Measurements from ENCODE around the gene CRIP1.
A peak's percentile ranks its signal among the peaks of the same experiment; 100 is the strongest.

The CRIP1 gene

DNA sequence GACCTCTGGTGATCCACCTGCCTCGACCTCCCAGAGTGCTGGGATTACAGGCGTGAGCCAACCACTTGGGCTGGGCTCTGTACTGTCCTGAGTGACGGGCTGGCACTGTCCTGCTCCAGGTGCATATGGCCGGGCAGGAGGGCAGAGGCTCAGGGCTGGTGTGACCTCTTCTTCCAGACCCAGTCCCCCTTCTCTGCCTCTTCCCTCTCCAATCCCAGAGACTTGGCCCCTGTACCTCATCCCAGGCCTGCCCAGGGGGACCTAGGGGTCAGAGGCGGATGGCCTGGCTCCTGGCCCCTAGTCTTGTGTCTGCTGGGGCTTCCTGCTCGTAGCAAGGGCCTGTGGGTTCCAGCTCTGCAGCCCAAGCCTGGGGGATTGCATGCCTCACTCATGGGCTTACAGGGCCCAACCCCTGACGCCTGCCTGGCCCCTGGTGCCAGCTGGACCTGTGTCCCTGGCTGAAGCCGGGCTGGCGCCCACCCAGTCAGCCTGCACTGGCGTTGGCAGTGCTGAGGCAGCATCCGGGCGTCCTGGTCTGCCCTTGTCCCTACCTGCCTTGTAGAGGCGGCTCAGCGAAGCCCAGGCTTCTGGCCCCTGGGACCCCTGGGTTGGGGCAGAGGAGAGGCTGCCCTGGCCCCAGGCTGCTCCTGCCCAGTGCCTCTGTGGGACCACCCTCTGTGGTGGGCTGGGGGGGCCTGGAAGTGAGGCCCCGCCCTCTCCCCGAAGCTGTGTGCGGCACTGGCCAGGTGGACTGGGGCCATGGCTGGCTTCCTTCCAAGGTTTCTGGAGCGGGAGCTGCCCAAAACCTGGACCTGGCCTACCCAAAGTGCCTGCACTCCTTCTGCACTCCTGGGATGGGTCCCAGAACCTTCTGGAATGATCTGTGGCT, 8.7 kb downstream of the CRIP1 start:
- no peak for DNase-seq

DNA sequence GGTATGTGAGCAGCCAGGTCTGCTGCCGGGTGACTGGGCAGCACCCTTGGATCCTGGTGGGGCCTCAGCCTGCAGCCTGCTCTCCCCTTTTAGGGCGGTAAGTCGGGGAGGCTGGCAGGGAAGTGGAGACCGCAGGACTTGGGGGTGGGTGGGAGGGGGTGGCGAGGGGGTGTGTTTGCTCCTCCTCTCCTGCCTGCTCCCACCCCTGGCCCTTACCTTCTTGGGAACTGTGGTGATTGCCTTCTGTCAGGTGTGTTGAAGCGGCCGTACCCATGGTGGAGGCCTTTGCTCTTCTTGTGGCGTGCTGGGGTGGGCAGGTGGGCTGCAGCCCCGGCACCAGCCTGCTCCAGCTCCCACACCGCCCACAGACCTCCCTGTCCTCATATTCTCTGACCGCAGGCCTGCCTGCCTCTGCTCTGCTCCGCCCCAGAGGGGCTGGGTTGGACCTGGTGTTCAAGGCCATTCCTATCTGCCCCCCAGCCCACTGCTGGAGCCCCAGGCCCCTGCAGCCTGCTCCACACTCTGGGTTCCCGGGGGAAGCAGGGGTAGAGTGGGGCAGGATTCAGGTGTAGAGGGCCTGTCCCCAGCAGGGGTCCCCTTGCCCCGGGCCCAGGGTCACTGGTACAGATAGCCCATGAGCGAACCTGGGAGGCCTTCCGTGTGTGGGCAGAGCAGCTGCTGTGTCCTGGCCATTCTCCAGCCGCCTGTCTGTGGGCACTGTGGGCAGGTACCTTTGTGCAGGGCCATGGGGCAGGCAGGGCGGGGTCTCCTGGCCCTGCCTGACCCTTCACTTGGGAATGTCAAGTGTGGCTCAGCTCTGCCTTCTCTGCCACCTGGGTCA, 9.5 kb downstream of the CRIP1 start:
- DNase-seq, result no peak

DNA sequence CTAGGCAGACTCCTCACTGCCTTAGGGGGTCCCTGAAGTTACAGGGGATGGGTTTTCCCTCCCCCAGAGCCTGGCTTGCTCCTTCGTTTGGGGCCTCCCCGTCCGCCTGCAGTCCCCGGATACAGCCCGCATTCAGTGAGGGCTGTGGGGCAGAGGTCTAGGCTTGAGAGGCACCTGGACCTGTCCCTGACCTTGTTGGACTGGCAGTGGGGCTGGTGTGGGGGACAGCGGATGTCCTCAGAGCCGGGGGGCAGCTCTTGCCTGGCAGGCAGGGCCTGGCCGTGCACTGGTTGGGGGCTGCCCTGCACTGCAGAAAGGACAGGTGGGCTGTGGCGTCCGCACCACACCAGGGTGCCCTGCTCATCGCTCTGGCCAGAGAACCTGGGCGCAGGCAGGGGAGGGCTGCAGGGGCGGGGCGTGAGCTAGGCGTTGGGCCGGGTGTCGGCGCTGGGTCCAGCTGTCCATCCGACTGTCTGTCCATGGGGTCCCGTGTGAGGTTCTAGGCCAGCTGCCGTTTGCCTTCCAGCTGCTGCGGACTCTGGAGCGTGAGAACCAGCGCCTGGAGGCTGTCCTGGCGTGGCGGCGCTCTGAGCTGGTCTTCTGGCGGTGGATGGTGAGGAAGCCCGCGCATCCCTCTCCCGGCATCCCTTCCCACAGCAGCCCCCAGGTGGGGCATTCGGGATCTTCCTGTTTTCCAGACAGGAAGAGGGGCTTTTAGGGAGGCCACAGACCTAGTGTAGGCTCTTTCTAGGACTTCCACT, 10.3 kb downstream of the CRIP1 start:
- DNase-seq, result no peak

DNA sequence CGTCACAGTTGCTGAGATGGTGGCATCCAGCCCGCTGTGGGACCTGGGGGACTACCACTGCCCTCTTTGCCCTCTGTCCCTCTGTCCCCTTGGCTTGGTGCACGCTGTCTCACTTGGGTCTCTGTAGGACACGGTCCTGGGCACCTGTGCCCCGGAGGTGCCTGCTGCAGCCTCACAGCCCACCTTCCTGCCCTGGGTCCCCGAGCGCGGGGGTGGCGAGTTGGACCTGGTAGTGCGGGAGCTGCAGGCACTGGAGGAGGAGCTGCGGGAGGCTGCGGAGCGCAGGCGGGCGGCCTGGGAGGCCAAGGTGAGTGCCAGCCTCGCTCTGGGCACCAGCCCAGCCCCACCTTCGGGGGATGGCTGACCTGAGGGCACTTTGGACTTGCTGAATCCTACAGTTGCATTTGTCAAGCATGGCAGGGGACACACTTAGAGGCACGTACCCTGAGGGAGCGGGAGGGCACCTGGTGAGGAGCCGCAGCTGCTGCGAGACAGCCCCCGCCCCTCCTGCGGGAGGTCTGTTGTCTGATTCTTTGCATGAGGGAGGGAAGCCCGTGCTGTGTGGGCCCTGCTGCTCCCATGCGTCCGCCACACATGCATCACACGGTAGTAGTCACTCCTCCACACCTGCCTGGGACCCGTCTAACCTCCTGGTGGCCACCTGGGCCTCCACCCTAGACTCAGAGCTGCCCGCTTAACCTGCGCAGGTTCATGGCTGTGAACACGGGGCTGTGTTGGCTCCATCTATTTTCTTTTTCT, 11.2 kb downstream of the CRIP1 start:
- peak; percentile 23 for DNase-seq

DNA sequence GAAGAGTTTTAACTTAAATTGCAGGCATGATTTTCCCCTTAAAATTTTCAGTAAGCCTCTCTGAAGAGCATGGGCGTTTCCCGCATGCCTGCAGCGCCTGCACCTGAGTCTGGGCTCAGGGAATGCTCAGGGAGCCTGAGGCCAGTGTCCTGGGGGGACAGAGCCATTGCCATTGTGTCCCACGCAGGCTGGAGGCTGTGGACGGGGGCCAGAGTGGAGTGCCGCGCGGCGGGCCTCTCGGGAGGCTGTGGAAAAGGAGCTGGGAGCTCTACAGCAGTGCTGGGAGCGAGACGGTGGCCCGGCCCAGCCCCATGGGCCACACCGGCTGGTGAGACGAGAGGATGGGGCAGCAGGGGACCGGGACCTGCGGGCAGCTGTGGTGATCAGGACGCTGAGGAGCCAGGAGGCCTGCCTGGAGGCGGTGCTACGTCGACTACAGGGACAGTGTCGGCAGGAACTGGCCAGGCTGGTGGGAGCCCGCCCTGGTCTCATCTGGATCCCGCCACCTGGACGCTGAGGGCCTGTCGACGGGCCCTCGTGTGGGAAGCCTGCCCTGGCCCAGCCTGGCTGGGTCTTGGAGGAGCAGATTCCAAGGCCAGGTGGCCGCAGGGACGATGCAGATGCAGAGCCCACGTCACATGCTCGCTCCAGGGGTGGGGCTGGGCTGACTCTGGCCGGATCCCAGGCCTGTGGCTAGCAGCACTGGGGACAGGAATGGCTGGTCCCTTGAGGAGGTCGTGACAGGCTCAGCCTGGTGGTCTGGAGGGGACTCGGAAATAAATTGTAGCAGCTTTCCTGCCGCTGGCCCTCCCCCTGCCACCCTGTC, 12.0 kb downstream of the CRIP1 start:
- DNase-seq, result no peak

DNA sequence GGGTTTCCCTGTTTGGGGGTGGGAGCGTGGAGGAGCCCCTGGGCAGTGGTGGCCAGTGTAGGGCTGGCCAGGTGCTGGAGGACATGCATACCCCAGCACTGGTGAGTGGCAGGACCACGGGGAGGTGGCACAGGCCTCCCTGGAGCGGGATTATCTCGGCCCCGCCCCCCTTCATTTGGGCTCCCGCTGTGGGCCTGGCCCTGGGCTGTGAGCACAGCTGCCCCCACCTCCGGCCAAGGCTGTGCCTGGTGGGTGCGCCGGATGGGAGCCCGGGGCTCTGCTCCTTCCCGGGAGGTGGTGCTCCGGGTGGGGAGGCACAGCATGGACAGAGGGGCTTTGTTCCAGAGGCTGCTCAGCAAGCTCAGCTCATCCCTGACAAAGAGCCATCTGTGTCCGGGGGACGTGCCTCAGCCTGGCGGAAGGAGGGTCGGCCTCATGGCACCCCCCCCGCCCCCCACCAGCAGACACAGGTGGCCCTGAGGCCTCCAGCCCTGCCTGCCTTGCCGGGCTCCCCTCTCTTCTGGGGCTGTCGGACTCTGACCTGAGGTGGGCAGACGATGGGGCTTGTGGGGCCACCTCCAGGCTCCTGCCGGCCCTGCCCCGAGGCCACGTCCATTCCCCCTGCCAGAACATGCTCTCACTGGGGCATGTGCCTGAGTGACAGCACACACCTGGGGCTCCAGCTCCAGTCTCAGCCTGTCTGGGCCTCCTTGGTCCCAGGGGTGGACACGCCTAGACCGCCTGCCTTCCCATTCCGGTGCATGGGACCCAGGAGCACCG, 12.8 kb downstream of the CRIP1 start:
- no peak for DNase-seq

DNA sequence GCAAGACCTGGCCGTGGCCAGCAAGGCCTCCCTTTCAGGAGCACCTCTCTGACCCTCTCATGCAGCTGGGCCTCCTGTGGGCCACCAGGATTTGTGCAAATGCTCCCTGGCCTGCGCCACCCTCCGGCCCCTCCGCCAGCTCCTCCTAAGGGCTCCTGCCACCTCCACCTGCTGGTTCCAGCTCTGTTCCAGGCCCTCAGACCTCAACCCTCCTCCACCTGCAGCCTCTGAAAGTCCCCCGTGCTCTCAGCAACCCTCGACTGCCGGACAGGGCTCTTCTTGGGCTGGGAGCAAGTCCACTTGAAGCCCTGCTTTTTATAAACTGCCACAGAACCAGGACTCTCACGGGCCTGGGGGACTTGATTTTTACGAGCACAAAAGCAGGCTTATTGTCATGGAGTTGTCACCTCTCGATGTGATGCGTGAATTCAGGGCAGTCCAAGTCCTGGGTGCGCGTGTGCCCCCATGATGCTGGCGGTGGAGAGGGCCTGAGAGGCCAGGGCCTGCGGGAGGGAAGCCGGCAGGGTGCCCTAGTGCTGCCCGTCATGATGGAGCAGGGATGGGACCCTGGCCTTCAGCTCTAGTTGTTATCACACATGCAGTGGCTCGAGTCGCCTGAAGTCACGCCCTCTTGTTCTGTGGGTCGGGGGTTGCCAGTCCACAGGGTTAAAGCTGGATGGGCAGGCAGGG, 13.5 kb downstream of the CRIP1 start:
- DNase-seq, result no peak

DNA sequence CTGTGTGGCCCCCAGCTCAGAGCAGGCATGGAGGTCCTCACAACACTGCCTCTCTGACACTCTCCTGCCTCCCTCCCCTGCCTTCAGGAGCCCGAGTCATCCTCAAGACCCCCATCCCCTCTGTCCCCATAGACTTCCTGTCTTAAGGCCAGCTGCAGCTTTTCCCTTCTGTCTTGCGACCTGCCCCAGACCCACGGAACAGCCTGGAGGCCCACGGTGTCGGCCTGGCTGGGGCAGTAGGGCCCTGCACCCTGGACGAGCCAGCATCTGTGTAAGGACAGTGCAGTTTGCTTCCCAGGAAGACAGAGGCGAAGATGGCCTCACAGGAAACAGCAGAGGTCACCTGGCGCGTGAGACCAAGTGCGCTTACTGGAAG, 14.0 kb downstream of the CRIP1 start:
- DNase-seq, result no peak

DNA sequence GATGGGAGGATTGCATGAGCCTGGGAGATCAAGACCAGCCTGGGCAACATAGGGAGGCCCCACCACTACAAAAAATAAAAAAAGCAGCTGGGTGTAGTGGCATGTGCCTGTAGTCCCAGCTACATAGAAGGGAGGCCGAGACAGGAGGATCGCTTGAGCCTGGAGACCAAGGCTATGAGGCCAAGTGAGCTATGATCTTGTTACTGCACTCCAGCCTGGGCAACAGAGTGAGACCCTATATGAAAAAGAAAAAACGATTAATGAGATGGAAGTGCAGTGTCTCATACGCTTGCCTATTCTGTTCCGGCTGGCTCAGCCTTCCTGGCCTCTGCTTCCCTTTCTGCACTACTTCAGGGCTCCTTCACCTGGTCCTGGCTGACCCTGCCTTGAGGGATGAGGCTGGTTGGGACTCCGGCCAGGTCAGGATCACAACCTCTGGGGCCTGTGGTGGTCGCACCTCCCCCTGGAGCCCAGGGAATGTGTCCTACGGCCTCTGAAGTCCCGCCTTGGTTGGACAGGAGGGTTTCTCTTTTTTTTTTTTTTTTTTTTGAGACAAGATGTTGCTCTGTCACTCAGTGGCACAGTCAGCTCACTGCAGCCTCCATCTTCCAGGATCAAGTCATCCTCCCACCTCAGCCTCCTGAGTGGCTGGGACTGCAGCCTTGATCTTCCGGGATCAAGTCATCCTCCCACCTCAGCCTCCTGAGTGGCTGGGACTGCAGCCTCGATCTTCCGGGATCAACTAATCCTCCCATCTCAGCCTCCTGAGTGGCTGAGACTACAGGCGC, 15.0 kb downstream of the CRIP1 start:
- DNase-seq, result no peak

DNA sequence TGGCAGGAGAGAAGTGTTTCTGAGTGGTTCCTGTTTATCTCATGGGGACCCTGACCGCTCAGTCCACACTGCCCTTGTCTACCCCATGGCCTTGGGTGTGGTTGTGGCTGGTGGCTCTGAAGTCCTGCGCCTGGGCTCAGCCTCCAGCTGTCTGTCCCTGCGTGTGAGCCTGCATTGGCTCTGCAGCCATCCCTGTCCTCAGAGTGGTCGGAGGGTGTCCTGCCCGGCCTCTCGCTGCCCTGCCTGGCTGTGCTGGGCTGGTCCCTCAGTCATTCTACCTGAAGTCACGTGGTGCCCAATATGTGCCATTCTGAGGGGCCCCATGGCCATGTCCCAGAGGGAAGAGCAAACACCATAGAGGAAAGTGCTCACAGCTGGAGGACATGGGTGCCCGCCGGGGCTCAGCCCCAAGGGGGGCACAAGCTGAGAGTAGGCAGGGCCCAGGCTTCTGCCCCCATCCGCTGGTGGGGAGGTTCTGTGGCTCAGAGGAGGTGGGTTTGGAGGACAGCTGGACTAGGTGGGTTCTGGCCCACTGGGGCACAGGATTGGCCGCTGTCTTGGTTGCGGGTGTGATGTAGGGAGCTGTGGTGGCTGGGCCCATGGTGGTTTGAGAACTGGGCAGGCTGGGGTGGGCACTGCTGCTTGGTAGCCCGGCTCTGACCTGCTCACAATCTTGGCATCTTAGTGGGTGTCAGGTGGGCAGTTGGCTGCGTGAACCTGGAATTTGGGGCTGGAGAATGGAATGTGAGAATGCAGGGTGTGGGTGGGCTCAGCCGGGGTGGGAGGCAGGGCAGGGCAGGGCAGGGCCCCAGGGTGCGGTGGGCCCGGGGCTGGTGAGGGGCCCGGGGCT, 16.0 kb downstream of the CRIP1 start:
- DNase-seq, result no peak

DNA sequence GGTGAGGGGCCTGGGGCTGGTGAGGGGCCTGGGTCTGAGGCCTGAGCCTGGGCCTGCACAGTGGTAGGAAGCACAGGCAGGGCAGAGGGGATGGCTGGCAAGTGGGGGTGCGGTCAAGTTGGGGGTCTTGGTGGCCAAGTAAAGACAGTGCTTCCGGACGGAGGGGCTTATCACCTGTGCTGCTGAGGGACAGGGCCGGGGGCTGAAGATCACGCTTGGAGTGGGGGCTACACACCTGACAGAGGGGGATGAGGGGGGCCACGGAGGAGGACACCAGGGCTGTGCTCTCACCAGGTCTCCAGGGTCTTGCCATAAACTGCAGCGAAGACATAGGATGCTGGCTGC, 16.6 kb downstream of the CRIP1 start:
- no peak for DNase-seq

DNA sequence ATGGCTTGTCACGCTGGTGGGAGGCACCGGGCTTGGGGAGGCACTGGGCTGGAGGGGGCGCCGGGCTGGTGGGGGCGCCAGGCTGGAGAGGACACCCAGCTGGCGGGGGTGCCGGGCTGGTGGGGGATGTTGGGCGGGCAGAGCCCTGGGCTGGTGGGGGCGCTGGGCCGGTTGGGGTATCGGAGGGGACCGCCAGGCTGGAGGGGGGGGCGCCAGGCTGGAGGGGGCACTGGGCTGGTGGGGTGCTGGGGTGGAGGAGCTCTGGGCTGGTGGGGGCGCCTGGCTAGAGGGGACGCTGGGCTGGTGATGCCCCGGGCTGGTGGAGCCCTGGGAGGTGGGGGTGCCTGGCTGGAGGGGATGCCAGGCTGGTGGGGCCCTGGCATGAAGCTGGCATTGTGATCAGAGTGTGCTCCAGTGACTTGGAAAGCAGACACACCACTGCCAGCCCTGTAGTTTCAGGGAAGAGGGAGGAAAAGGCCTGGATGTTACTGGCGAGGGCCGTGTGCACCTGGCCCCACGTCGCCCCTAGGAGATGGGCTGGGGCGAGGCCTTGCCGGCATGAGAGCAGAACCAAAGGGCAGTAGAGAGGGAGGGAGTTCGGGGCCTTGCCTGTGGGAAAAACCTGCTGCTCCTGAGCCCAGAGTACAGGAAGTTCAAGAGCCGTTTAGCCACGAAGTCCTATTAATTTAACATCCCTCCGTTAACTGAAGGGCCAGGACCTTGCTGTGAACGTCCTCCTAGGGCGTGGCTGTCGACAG, 17.4 kb downstream of the CRIP1 start:
- no peak for DNase-seq

DNA sequence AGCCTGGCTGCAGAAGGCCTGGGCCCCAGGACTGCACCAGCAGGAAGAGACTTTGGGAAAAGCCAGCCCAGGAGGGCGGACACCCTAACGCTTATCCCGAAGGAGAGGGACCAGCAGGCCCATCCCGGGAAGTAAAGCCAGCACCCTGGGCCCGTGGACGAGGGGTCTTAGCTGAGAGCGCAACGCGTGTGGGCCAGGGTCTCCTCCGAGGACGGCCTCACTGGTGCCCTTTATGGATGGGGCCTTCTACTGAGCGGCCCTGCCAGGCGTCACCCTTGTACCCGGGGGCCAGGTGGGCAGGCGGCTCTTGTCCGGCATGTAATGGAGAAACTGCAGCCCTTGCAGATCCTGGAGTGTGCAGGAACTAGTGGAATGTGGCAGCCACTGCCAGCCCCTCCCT, 18.4 kb downstream of the CRIP1 start:
- DNase-seq, result no peak

DNA sequence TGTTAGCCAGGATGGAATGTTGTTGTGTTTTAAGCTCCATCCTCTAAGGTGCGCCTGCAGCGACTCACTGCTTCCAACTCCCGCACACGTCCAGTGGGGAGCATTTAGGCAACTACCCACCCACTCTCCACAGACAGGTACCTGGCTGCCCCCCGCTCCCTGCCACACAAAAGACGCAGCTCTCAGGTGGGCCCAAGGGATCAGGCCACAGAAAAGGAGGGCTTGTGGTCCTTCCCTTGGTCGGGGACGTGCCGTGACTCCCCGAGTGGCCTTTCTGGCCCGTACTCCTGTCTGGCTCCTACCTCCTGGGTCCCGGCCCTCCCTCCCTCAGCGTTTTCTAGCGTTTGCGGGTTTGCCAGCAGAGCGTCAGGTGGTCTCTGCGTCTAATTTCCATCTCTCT, 20.6 kb downstream of the CRIP1 start:
- DNase-seq, result no peak

DNA sequence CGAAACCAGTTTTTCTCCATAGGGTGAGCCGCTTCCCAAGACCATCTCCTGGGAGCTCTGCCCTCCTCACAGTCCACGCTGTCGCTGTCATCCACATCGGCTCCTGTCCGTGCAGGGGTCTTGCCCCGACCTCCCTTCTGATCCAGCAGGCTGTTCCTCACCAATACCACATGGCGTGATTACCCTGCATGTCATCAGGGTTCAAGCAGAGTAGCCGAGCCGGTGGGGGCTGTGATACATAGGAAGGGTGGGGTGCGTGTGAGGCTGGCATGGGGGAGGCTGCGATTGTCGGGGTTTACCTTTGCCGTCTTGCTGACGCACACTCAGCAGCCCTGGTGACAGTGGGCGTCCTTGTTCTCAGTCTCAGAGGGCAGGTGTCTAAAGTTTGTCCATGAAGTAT, 21.4 kb downstream of the CRIP1 start:
- no peak for DNase-seq

DNA sequence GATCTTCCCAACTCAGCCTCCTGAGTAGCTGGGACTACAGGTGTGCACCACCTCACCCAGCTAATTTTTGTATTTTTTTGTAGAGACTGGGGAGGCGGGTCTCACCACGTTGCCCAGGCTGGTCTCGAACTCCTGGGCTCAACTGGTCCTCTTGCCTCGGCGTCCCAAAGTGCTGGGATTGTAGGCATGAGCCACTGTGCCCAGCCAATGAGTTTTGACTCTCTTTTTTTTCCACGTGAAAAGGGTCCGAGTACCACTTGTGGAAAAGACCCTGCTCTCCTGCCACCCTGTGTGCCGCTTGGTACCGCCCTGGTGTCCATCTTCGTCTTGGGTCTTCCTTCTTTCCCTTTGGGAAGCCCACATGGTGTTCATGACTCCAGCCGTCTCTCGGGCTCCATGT, 21.9 kb downstream of the CRIP1 start:
- no peak for DNase-seq

DNA sequence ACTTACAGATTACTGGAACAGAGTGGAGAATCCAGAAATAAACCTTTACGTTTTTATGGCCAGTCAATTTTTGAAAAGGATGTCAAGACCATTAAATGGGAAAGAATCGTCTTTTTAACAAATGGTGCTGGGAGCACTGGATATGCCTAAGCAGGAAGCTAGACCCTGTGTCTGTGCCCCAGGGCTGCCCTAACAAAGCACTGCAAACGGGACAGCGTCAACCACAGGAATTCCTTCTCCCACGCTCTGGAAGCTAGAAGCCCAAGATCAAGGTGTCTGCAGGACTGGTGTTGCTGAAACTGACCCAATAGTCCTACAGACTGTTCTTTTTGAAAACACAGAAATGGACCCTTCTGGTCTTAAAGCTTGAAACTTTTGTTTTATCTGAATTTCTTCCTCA, 30.4 kb downstream of the CRIP1 start:
- no peak for DNase-seq
